ENCODE measurements around the gene TNFRSF25. TPM values are rescaled to one million over a fixed set of nuclear protein-coding genes. Genes with fewer than 3 reads are reported as not detected.

TNFRSF25 gene
- polyA plus RNA-seq, 1 of the 3 experiments (the other 2 are of a cell fraction) = 20.8 TPM

DNA sequence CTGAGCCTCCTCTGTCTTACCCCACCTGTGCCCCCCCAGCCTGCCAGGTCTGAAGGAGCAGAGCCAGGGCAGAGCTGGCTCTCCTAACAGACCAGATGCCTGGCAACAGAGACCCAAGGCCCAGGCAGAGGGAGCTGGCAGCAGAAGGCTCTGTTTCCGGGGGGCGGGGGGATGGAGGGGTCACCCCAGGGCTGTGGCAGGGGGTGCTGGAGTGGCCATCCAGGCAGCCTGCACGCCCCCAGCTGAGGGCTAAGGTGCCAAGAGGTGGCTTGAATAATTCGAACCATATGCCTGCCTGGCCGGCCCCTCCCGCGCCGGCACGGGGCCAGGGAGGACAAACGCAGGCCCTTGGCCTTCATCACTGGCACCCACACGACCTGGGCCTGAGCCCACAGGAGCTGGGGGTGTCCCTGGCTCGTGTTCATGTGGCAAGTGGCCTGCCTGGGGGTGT, 41.5 kb upstream of the TNFRSF25 start:
- DNase-seq = peak; percentile 91
- H3K9me2 ChIP-seq = no peaks in the 10 kb centered on the region
- H3F3A ChIP-seq (replicated peaks; ENCODE audit: insufficient read depth) = no peaks in the 10 kb centered on the region
- no peaks in the 10 kb centered on the region for H4K20me1 ChIP-seq (ENCODE audit: insufficient read depth)
- peaks cover 0 to 89% of the 10 kb centered on the region in 2 experiments; a peak in 2 of 4 replicates for H3K4me1 ChIP-seq (ENCODE audit: control insufficient read depth in 1 of 2, insufficient read depth in 2 of 2, low read depth in 1 of 2, low read length in 1 of 2)
- ChIA-PET POLR2A (interaction anchor here (0.6 to 1.6 kb wide), 6 partner anchors 9 to 430 kb away, joined by 3 to 10 read pairs (median 4); partner anchors contain the start of gene PLEKHG5), CTCF (interaction anchor here (0.5 to 17.4 kb wide), 7 partner anchors 10 to 141 kb away, joined by 3 to 211 read pairs (median 6); partner anchors contain the start of gene PLEKHG5)
- no peak overlapping the region for H3K4me2 ChIP-seq
- H3K36me3 ChIP-seq (replicated peaks in 1 of 2; ENCODE audit: control insufficient read depth in 1 of 2, insufficient read depth in 2 of 2, low read length in 1 of 2) = no peaks in the 10 kb centered on the region
- peak overlapping the region in 1 of 2 experiments; percentile 93; a peak in 2 of 4 replicates for H3K27ac ChIP-seq (ENCODE audit: low read depth in 2 of 2, low read length in 1 of 2)
- no peak overlapping the region for H3K9ac ChIP-seq
- H3K9me3 ChIP-seq = no peaks in the 10 kb centered on the region
- WGBS (ENCODE audit: low lambda C conversion rate) = 20% methylated on average over 3 of the region's 12 CpGs
- H3K27me3 ChIP-seq (ENCODE audit: insufficient read depth) = no peaks in the 10 kb centered on the region
- H3K79me2 ChIP-seq (ENCODE audit: insufficient read depth) = no peaks in the 10 kb centered on the region
- TF ChIP-seq RCOR1 (IDR thresholded peaks at IDR 0.05; ENCODE audit: low read length) (peak; percentile 59; the same call in 1 of the 2 replicates), RXRA (IDR thresholded peaks at IDR 0.05; ENCODE audit: borderline replicate concordance, low read depth) (no peak), NFIC (IDR thresholded peaks at IDR 0.05; ENCODE audit: borderline replicate concordance) (0 out of 2 replicates have a peak, but pooled peaks have one; percentile 37), CHD2 (IDR thresholded peaks at IDR 0.05; ENCODE audit: low read length, partially characterized antibody) (peak; percentile 70), FOXJ3 (CRISPR knock-in tag; IDR thresholded peaks at IDR 0.05) (peak; percentile 88; the same call in 1 of the 2 replicates), JUND (IDR thresholded peaks at IDR 0.05) (no peak), YY1 (IDR thresholded peaks at IDR 0.05; ENCODE audit: low read depth) (no peak), RFX5 (IDR thresholded peaks at IDR 0.05; ENCODE audit: low read length) (peak; percentile 51; the same call in 1 of the 2 replicates), GATA2 (CRISPR knock-in tag; IDR thresholded peaks at IDR 0.05) (peak; percentile 8; the same call in 1 of the 2 replicates), NRF1 (IDR thresholded peaks at IDR 0.05; ENCODE audit: low read depth, low read length) (no peak), TCF12 (IDR thresholded peaks at IDR 0.05) (peak; percentile 68; the same call in 1 of the 2 replicates), MXI1 (IDR thresholded peaks at IDR 0.05; ENCODE audit: low read depth, low read length) (0 out of 2 replicates have a peak, but pooled peaks have one; percentile 53), EP300 (IDR thresholded peaks at IDR 0.05; ENCODE audit: borderline replicate concordance in 1 of 2, low read depth in 1 of 2, low read length in 1 of 2) (peak in 1 of 2 experiments; percentile 92; a peak in 2 of 4 replicates)
- TF ChIP-seq, protein P1, sequence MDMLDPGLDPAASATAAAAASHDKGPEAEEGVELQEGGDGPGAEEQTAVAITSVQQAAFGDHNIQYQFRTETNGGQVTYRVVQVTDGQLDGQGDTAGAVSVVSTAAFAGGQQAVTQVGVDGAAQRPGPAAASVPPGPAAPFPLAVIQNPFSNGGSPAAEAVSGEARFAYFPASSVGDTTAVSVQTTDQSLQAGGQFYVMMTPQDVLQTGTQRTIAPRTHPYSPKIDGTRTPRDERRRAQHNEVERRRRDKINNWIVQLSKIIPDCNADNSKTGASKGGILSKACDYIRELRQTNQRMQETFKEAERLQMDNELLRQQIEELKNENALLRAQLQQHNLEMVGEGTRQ (IDR thresholded peaks at IDR 0.05; ENCODE audit: borderline replicate concordance, low read depth, low read length) = no peak
- H3K4me3 ChIP-seq (ENCODE audit: low read depth in 2 of 2, low read length in 1 of 2) = no peak overlapping the region
- no peak overlapping the region for H2AFZ ChIP-seq (ENCODE audit: low read depth)

DNA sequence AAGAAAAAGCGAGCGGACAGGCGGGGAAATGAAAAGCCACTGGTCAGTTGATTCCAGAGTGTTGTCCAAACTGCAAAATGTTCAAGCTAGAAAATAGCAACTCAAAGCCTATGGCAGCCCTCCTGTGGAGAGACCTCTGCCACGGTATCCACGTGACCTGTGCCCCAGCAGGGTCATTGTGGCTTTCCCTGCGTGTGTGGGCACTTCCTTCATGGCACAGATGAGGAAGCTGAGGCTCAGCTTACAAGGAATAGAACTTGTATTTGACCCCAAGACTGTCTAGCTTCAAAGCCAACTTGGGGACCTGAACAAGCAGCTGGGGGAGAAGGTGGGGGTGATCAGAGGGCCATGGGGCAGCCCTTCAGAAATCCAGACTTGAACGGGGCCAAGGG, 41.1 kb upstream of the TNFRSF25 start:
- Histone ChIP-seq H4K20me1 (ENCODE audit: insufficient read depth) (no peaks in the 10 kb centered on the region), H3K27ac (ENCODE audit: low read depth in 2 of 2, low read length in 1 of 2) (peak overlapping the region in 1 of 2 experiments; percentile 93; a peak in 2 of 4 replicates), H3F3A (replicated peaks; ENCODE audit: insufficient read depth) (no peaks in the 10 kb centered on the region), H3K27me3 (ENCODE audit: insufficient read depth) (no peaks in the 10 kb centered on the region), H3K9me2 (no peaks in the 10 kb centered on the region), H3K79me2 (ENCODE audit: insufficient read depth) (no peaks in the 10 kb centered on the region), H3K36me3 (replicated peaks in 1 of 2; ENCODE audit: control insufficient read depth in 1 of 2, insufficient read depth in 2 of 2, low read length in 1 of 2) (no peaks in the 10 kb centered on the region), H3K4me1 (ENCODE audit: control insufficient read depth in 1 of 2, insufficient read depth in 2 of 2, low read depth in 1 of 2, low read length in 1 of 2) (peaks cover 0 to 89% of the 10 kb centered on the region in 2 experiments; a peak in 2 of 4 replicates), H3K4me2 (no peak overlapping the region), H3K9ac (no peak overlapping the region), H3K4me3 (ENCODE audit: low read depth in 2 of 2, low read length in 1 of 2) (no peak overlapping the region), H2AFZ (ENCODE audit: low read depth) (no peak overlapping the region), H3K9me3 (no peaks in the 10 kb centered on the region)
- peak; percentile 24 for DNase-seq
- WGBS (ENCODE audit: low lambda C conversion rate) = 81% methylated on average over 4 of the region's 7 CpGs
- CTCF ChIA-PET = interaction anchor here (0.5 to 17.4 kb wide), 7 partner anchors 10 to 142 kb away, joined by 3 to 211 read pairs (median 6); partner anchors contain the start of gene PLEKHG5
- POLR2A ChIA-PET = interaction anchor here (1.0 to 1.6 kb wide), 5 partner anchors 9 to 15 kb away, joined by 3 to 10 read pairs (median 4); partner anchors contain the start of gene PLEKHG5
- TF ChIP-seq YY1 (IDR thresholded peaks at IDR 0.05; ENCODE audit: low read depth) = no peak
- no peak for TF ChIP-seq FOSL2 (IDR thresholded peaks at IDR 0.05; ENCODE audit: borderline replicate concordance, low read depth)
- no peak for TF ChIP-seq EZH2phosphoT487 (IDR thresholded peaks at IDR 0.05; ENCODE audit: borderline replicate concordance, low read depth)
- TF ChIP-seq, protein P2, sequence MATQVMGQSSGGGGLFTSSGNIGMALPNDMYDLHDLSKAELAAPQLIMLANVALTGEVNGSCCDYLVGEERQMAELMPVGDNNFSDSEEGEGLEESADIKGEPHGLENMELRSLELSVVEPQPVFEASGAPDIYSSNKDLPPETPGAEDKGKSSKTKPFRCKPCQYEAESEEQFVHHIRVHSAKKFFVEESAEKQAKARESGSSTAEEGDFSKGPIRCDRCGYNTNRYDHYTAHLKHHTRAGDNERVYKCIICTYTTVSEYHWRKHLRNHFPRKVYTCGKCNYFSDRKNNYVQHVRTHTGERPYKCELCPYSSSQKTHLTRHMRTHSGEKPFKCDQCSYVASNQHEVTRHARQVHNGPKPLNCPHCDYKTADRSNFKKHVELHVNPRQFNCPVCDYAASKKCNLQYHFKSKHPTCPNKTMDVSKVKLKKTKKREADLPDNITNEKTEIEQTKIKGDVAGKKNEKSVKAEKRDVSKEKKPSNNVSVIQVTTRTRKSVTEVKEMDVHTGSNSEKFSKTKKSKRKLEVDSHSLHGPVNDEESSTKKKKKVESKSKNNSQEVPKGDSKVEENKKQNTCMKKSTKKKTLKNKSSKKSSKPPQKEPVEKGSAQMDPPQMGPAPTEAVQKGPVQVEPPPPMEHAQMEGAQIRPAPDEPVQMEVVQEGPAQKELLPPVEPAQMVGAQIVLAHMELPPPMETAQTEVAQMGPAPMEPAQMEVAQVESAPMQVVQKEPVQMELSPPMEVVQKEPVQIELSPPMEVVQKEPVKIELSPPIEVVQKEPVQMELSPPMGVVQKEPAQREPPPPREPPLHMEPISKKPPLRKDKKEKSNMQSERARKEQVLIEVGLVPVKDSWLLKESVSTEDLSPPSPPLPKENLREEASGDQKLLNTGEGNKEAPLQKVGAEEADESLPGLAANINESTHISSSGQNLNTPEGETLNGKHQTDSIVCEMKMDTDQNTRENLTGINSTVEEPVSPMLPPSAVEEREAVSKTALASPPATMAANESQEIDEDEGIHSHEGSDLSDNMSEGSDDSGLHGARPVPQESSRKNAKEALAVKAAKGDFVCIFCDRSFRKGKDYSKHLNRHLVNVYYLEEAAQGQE (IDR thresholded peaks at IDR 0.05; ENCODE audit: low read depth, low read length) = no peak
- TF ChIP-seq NRF1 (IDR thresholded peaks at IDR 0.05; ENCODE audit: low read depth, low read length) = no peak
- no peak for TF ChIP-seq RXRA (IDR thresholded peaks at IDR 0.05; ENCODE audit: borderline replicate concordance, low read depth)
- TF ChIP-seq SIN3A (IDR thresholded peaks at IDR 0.05; ENCODE audit: borderline replicate concordance, low read depth, low read length) = no peak
- no peak for TF ChIP-seq RCOR1 (IDR thresholded peaks at IDR 0.05; ENCODE audit: low read length)
- TF ChIP-seq FOXM1 (IDR thresholded peaks at IDR 0.05; ENCODE audit: low read depth) = no peak
- TF ChIP-seq, protein P3, sequence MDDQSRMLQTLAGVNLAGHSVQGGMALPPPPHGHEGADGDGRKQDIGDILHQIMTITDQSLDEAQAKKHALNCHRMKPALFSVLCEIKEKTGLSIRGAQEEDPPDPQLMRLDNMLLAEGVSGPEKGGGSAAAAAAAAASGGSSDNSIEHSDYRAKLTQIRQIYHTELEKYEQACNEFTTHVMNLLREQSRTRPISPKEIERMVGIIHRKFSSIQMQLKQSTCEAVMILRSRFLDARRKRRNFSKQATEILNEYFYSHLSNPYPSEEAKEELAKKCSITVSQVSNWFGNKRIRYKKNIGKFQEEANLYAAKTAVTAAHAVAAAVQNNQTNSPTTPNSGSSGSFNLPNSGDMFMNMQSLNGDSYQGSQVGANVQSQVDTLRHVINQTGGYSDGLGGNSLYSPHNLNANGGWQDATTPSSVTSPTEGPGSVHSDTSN (IDR thresholded peaks at IDR 0.05) = no peak
- no peak for TF ChIP-seq MXI1 (IDR thresholded peaks at IDR 0.05; ENCODE audit: low read depth, low read length)
